ENCODE data around the gene PLS3. TPM values are rescaled to one million over a fixed set of nuclear protein-coding genes. Genes with fewer than 3 reads are reported as not detected.
A peak's percentile ranks its signal among the peaks of the same experiment; 100 is the strongest.

PLS3 gene
- total and polyA plus RNA-seq, 2 of the 13 experiments (the other 11 are each of a cell fraction or from before 2014, with no cell fraction given) = 55.7 to 99.9 TPM

DNA sequence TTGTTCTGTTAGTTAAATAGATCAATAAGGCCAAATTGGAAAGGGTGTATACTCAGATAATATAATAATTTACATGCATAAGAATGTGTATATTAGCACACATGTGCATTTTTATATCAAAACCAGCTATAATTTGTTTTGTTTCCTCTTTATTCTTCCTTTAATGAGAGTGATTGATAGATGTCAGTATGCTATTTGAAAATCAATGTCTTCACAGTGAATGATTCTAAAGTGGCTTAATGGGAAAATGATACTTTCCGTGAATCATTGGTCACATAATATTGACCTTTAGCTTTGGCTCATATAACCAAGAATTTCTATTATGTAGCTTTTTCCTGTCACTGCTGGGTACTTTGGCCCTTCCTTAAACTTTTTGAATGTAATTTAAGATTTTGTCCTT lies 48.6 kb downstream of the PLS3 start:
- no peak overlapping the region for H3K4me3 ChIP-seq (replicated peaks in 1 of 3; ENCODE audit: insufficient read depth in 1 of 3, low read depth in 2 of 3, low read length in 3 of 3)
- ChIA-PET CTCF (ENCODE audit: low intra/inter-chr PET ratio, low total read pairs) (no interaction called here), POLR2A (no interaction called here)
- in situ Hi-C loops (cut with HindIII; ENCODE audit: extremely low pct_ligation_motif_present, low pct_unique_long_range_greater_than_20kb) (no loop called here), intact Hi-C loops (cut with micrococcal nuclease; ENCODE audit: unreplicated experiment) (no loop called here)
- no peak overlapping the region for H3K9ac ChIP-seq (ENCODE audit: insufficient read depth, low read depth, low read length)
- H3K4me2 ChIP-seq (ENCODE audit: low read depth, low read length) = no peak overlapping the region
- H2AFZ ChIP-seq (ENCODE audit: low read length) = no peak overlapping the region
- DNase-seq (ENCODE audit: low spot score) (no peak), FAIRE-seq (peak; percentile 46), ATAC-seq (no peak)
- H3K79me2 ChIP-seq (ENCODE audit: insufficient read depth, low read length) = no peaks in the 10 kb centered on the region
- WGBS (ENCODE audit: low lambda C conversion rate) = 94% methylated on average over 1 of the region's 1 CpG
- H3K9me3 ChIP-seq (ENCODE audit: low read length) = no peaks in the 10 kb centered on the region
- BruUV-seq (replicated peaks) = no TSS peak
- peaks cover 2% of the 10 kb centered on the region; the same call in 1 of the 2 replicates for H3K4me1 ChIP-seq (ENCODE audit: insufficient read depth, low read length)
- no peak overlapping the region for H3K27ac ChIP-seq (ENCODE audit: extremely low read length, insufficient read depth, low read length)
- no peaks in the 10 kb centered on the region for H3K36me3 ChIP-seq (replicated peaks in 1 of 2; ENCODE audit: control insufficient read depth in 1 of 2, insufficient read depth in 2 of 2, low read length in 2 of 2)
- no peaks in the 10 kb centered on the region for H3K27me3 ChIP-seq (ENCODE audit: control insufficient read depth in 1 of 2, insufficient read depth in 2 of 2, low read length in 2 of 2)
- no peaks in the 10 kb centered on the region for H4K20me1 ChIP-seq (ENCODE audit: insufficient read depth, low read length)
- TF ChIP-seq ZFP36L2 (CRISPR knock-in tag; IDR thresholded peaks at IDR 0.05) (no peak), DZIP1 (CRISPR knock-in tag; IDR thresholded peaks at IDR 0.05) (no peak), NCOA1 (CRISPR knock-in tag; IDR thresholded peaks at IDR 0.05) (no peak), SKIL (CRISPR knock-in tag; IDR thresholded peaks at IDR 0.05; ENCODE audit: borderline replicate concordance) (no peak), CHD2 (IDR thresholded peaks at IDR 0.05; ENCODE audit: low read depth, low read length) (no peak), KDM4B (CRISPR knock-in tag; IDR thresholded peaks at IDR 0.05) (no peak), FOXJ3 (CRISPR knock-in tag; IDR thresholded peaks at IDR 0.05; ENCODE audit: borderline replicate concordance) (no peak), ZNF709 (CRISPR knock-in tag; IDR thresholded peaks at IDR 0.05) (no peak), SUZ12 (IDR thresholded peaks at IDR 0.05; ENCODE audit: low read depth, low read length) (no peak), KLF15 (CRISPR knock-in tag; IDR thresholded peaks at IDR 0.05; ENCODE audit: borderline replicate concordance) (no peak), ZNF350 (CRISPR knock-in tag; IDR thresholded peaks at IDR 0.05; ENCODE audit: borderline replicate concordance, low read depth) (no peak), MATR3 (CRISPR knock-in tag; IDR thresholded peaks at IDR 0.05) (no peak), ZMAT5 (CRISPR knock-in tag; IDR thresholded peaks at IDR 0.05; ENCODE audit: borderline replicate concordance, low read depth) (no peak), ZKSCAN5 (CRISPR knock-in tag; IDR thresholded peaks at IDR 0.05) (no peak), ZNF558 (CRISPR knock-in tag; IDR thresholded peaks at IDR 0.05; ENCODE audit: borderline replicate concordance) (no peak), CENPT (CRISPR knock-in tag; IDR thresholded peaks at IDR 0.05; ENCODE audit: low read depth) (no peak)
- TF ChIP-seq, protein P1, sequence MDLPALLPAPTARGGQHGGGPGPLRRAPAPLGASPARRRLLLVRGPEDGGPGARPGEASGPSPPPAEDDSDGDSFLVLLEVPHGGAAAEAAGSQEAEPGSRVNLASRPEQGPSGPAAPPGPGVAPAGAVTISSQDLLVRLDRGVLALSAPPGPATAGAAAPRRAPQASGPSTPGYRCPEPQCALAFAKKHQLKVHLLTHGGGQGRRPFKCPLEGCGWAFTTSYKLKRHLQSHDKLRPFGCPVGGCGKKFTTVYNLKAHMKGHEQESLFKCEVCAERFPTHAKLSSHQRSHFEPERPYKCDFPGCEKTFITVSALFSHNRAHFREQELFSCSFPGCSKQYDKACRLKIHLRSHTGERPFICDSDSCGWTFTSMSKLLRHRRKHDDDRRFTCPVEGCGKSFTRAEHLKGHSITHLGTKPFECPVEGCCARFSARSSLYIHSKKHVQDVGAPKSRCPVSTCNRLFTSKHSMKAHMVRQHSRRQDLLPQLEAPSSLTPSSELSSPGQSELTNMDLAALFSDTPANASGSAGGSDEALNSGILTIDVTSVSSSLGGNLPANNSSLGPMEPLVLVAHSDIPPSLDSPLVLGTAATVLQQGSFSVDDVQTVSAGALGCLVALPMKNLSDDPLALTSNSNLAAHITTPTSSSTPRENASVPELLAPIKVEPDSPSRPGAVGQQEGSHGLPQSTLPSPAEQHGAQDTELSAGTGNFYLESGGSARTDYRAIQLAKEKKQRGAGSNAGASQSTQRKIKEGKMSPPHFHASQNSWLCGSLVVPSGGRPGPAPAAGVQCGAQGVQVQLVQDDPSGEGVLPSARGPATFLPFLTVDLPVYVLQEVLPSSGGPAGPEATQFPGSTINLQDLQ (CRISPR knock-in tag; IDR thresholded peaks at IDR 0.05) = no peak
